Effector memory CD8-positive, alpha-beta T cell (primary cell): ENCODE measurements around the gene HGD.
A peak's percentile ranks its signal among the peaks of the same experiment; 100 is the strongest.
"Not testable (repeated sequence)": the region's sequence is repeated elsewhere in the genome, so short reads cannot be mapped to it uniquely, and the experiment has no call there.

Experiments
- ATAC-seq: fragments of 150-1000 bp; cut with Tn5 transposase; replicated peaks from 2 replicates; pipeline ENCODE4 v1.10.0; 2021; ENCODE audit warnings: mild to moderate bottlenecking, moderate library complexity
- DNase-seq, 3 experiments: peaks; one replicate each; pipeline ENCODE4 v3.0.0; 2021
- H3K27ac Mint-ChIP-seq, 2 donors: one replicate each; pipeline ENCODE4 v1.8.0; 2022; ENCODE audit warnings: mild to moderate bottlenecking in 2 of 2, mixed read lengths in 2 of 2, moderate library complexity in 2 of 2
- H3K27me3 Mint-ChIP-seq, 2 donors: one replicate each; pipeline ENCODE4 v1.8.0; 2022; ENCODE audit warnings: mixed read lengths in 2 of 2
- H3K36me3 Mint-ChIP-seq: one replicate; pipeline ENCODE4 v1.8.0; 2022; ENCODE audit warnings: mild to moderate bottlenecking, moderate library complexity, mixed read lengths; ENCODE audit not compliant: insufficient read depth
- H3K4me1 Mint-ChIP-seq, 2 donors: one replicate each; pipeline ENCODE4 v1.8.0; 2022; ENCODE audit warnings: low read depth in 2 of 2, mixed read lengths in 2 of 2
- H3K4me3 Mint-ChIP-seq, 2 donors: one replicate each; pipeline ENCODE4 v1.8.0; 2022; ENCODE audit warnings: mild to moderate bottlenecking in 2 of 2, mixed read lengths in 2 of 2, moderate library complexity in 2 of 2
- H3K9me3 Mint-ChIP-seq, 2 donors: one replicate each; pipeline ENCODE4 v1.8.0; 2022; ENCODE audit warnings: mixed read lengths in 2 of 2
- total RNA-seq, 9 experiments: gene quantifications; one replicate each; lab custom pipeline; 2026; lab: John Stamatoyannopoulos, UW

Gene HGD
- total RNA-seq: 0 to 3.0 (median 0.85) reads per million in 9 experiments

GRCh38 chr3:120682095-120682681, at the start of gene HGD:
HGD (minus strand) TSS chr3:120682239; CDS start chr3:120682111, 128 bp downstream.
- Mint-ChIP-seq H3K9me3 (peaks cover 0 to 3% of the 10 kb centered on the region in 2 donors), H3K4me3 (no peak within 1 kb of the TSS), H3K27ac (peak within 1 kb of the TSS in 1 of 2 donors; percentile 65), H3K27me3 (peaks cover 9 to 11% of the 10 kb centered on the region in 2 donors), H3K4me1 (peaks cover 0 to 2% of the 10 kb centered on the region in 2 donors), H3K36me3 (no peaks in the 10 kb centered on the region)
- ATAC-seq (no peak), DNase-seq (no peak)

DNA sequence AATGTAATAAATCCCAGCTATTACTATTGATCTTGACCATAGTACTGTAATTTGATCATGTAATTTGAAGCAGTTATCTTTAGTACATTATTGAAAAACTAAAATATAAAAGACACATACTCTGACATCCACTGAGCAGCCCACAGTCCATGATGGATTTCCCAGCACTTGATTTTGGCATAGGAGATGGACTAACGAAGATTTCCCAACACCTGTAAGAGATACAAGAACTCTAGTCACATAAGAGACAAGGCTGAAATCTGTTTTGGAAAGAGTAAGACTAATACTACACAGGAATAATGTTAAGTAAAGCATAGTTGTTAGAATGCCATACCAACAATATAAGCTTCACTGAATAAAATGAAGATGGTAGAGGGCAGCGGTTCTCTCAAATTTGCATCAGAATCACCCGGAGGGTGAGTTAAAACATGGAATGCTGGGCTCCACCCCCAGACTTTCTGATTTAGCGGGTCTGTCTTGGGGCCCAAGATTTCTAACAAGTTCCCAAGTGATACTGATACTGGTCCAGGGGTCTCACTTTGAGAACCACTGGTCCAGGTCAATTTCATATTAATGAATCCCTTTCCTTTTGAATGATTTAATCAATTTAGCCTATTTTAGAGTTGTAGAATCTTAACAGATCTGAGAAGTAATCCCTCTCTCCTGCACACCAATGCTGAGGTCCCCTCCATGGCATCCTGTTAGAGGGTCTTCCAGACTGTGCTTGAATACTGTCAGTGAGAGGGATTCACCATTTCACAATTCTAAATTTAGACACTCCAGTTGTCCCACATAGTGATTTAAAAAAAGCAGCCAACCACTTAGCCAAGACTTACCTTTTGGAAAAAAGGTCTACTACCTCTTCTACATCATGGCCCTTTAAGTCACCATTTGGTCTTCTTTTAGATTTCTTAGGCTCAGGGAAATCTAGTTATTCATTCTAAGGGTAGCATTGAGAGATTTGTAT, 48.8 kb upstream of the HGD start:
- Mint-ChIP-seq H3K9me3 (peaks cover 0 to 8% of the 10 kb centered on the region in 2 donors), H3K36me3 (peaks cover 11% of the 10 kb centered on the region), H3K4me3 (no peak overlapping the region), H3K4me1 (peaks cover 0 to 16% of the 10 kb centered on the region in 2 donors), H3K27ac (no peak overlapping the region), H3K27me3 (no peaks in the 10 kb centered on the region)
- DNase-seq: no peak
- no peak for ATAC-seq

GRCh38 chr3:120726791-120727190, 44.8 kb upstream of the HGD start:
- no peak overlapping the region for H3K4me3 Mint-ChIP-seq
- H3K27ac Mint-ChIP-seq: no peak overlapping the region
- DNase-seq: no peak
- peaks cover 11% of the 10 kb centered on the region for H3K36me3 Mint-ChIP-seq
- no peak for ATAC-seq
- no peaks in the 10 kb centered on the region for H3K9me3 Mint-ChIP-seq
- no peaks in the 10 kb centered on the region for H3K27me3 Mint-ChIP-seq
- H3K4me1 Mint-ChIP-seq: peaks cover 0 to 16% of the 10 kb centered on the region in 2 donors

DNA sequence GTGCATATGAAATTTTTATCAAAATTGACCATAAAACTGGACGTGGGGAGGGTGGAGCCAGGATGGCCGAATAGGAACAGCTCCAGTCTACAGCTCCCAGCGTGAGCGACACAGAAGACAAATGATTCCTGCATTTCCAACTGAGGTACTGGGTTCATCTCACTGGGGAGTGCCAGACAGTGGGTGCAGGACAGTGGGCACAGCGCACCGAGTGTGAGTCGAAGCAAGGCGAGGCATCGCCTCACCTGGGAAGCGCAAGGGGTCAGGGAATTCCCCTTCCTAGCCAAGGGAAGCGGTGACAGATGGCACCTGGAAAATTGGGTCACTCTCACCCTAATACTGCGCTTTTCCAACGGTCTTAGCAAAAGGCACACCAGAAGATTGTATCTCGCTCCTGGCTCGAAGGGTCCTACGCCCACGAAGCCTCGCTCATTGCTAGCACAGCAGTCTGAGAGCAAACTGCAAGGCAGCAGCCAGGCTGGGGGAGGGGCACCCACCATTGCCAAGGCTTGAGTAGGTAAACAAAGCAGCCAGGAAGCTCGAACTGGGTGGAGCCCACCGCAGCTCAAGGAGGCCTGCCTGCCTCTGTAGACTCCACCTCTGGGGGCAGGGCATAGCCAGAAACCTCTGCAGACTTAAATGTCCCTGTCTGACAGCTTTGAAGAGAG, 37.3 kb upstream of the HGD start:
- Mint-ChIP-seq H3K4me1 (peaks cover 24 to 29% of the 10 kb centered on the region in 2 donors), H3K4me3 (peak overlapping the region; percentile 74 to 75), H3K27ac (peak overlapping the region; percentile 2 to 8)
- not testable (repeated sequence) for H3K36me3 Mint-ChIP-seq, H3K9me3 Mint-ChIP-seq, H3K27me3 Mint-ChIP-seq
- DNase-seq: peak; percentile 69 to 72 (median 70)
- peak; percentile 91 for ATAC-seq

- ATAC-seq (no peak), DNase-seq (no peak)
- no peaks in the 10 kb centered on the region for H3K9me3 Mint-ChIP-seq
- H3K4me3 Mint-ChIP-seq: no peak overlapping the region
- peaks cover 5 to 8% of the 10 kb centered on the region in 2 donors for H3K4me1 Mint-ChIP-seq
- H3K27me3 Mint-ChIP-seq: no peaks in the 10 kb centered on the region
- H3K36me3 Mint-ChIP-seq: peaks cover 4% of the 10 kb centered on the region
- H3K27ac Mint-ChIP-seq: no peak overlapping the region
These were observed 31.2 kb upstream of the HGD start for GRCh38 chr3:120713262-120713661.

DNA sequence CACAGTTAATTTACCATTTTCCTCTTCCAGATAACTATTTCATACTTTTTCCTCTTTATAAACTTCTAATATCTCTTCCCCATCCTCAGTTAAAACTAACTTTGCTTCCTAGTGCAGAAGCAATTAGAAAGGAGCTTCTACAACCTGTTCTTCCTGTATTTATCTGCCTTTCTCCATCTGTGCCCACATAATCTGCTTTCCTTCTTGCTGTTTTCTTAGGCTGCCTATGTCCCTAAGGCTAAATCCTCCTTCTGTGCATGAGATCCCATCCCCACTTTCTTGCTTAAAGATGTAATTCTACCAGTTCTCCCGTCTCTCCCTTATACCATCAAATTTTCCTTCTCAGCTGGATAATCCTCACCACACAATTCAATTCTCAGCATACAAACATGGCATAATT, 28.3 kb upstream of the HGD start:
- Mint-ChIP-seq H3K9me3 (no peaks in the 10 kb centered on the region), H3K27me3 (no peaks in the 10 kb centered on the region), H3K4me3 (no peak overlapping the region), H3K27ac (no peak overlapping the region), H3K36me3 (peaks cover 4% of the 10 kb centered on the region), H3K4me1 (peaks cover 1 to 8% of the 10 kb centered on the region in 2 donors)
- ATAC-seq (no peak), DNase-seq (no peak)

DNA sequence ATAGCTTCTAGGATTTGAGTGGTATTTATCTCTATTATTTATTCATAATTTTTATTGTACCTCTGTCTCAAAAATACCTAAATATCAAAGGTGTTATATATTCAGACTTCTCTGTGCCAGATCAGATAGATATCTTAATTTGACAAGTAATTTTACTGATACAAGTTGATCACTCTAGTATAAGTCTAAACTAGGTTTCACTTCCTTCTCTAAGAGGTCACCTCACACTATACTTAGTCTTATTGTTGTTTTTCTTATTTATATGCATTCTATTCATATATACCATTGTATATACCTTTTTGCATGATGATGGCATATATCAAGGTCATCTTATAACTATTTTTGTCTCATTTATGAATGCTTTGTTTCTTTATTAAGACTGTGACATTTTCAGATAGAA, 26.4 kb upstream of the HGD start:
- no peak overlapping the region for H3K4me3 Mint-ChIP-seq
- H3K36me3 Mint-ChIP-seq: peaks cover 8% of the 10 kb centered on the region

GRCh38 chr3:120706950-120707349, 24.9 kb upstream of the HGD start:
- Mint-ChIP-seq H3K4me1 (peaks cover 0 to 4% of the 10 kb centered on the region in 2 donors), H3K27ac (peak overlapping the region in 1 of 2 donors; percentile 36)

More for the DNA sequence above, 26.4 kb upstream of the HGD start:
- ATAC-seq (no peak), DNase-seq (no peak)
- Mint-ChIP-seq H3K27me3 (no peaks in the 10 kb centered on the region), H3K27ac (no peak overlapping the region), H3K9me3 (no peaks in the 10 kb centered on the region), H3K4me1 (peaks cover 0 to 4% of the 10 kb centered on the region in 2 donors)

DNA sequence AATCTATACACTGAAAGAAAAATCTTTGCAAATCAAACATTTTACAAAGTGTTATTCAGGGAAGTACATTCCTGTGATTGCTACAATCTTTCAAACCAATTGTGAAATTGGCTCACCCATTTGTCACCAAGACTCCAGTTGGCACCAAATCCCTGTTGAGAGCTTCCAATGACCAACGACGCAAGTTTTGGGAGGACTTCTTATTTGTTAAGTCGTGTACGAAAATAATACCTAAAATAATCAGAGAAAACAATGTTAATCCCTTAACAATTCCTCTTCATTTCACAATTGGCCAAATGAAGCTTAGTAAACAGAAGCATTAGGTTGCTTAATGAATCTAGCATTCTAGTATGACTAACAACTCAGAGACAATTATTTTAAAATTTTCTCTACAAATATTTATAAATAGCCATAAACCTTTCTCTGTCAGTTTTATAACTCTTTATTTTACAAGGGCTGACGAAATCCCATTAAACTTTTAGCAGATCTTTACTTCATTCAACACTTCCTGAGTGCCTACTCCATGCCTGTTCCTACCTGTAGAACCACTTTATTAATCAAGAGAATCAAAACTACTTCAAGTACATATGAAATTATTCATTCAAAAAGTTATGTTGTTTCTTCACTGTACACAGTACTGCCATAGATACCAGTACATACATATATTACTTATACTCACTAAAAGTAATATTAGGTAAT, 24.0 kb upstream of the HGD start:
- H3K27ac Mint-ChIP-seq: no peak overlapping the region
- H3K36me3 Mint-ChIP-seq: peaks cover 11% of the 10 kb centered on the region
- ATAC-seq (no peak), DNase-seq (no peak)
- peaks cover 0 to 4% of the 10 kb centered on the region in 2 donors for H3K4me1 Mint-ChIP-seq
- no peaks in the 10 kb centered on the region for H3K27me3 Mint-ChIP-seq
- H3K4me3 Mint-ChIP-seq: no peak overlapping the region
- no peaks in the 10 kb centered on the region for H3K9me3 Mint-ChIP-seq

More at GRCh38 chr3:120706950-120707349, 24.9 kb upstream of the HGD start:
- no peaks in the 10 kb centered on the region for H3K27me3 Mint-ChIP-seq
- no peaks in the 10 kb centered on the region for H3K9me3 Mint-ChIP-seq
- no peak for ATAC-seq
- no peak for DNase-seq
- H3K4me3 Mint-ChIP-seq: no peak overlapping the region
- H3K36me3 Mint-ChIP-seq: peaks cover 11% of the 10 kb centered on the region

GRCh38 chr3:120699333-120699732, 17.3 kb upstream of the HGD start:
- H3K36me3 Mint-ChIP-seq: peaks cover 8% of the 10 kb centered on the region

GRCh38 chr3:120693439-120694171, 11.6 kb upstream of the HGD start:
- Mint-ChIP-seq H3K36me3 (peaks cover 10% of the 10 kb centered on the region), H3K27ac (no peak overlapping the region), H3K4me3 (no peak overlapping the region), H3K9me3 (no peaks in the 10 kb centered on the region), H3K27me3 (no peaks in the 10 kb centered on the region), H3K4me1 (no peaks in the 10 kb centered on the region)
- DNase-seq: no peak
- ATAC-seq: no peak

More at GRCh38 chr3:120699333-120699732, 17.3 kb upstream of the HGD start:
- Mint-ChIP-seq H3K4me3 (no peak overlapping the region), H3K27ac (no peak overlapping the region), H3K9me3 (no peaks in the 10 kb centered on the region), H3K27me3 (no peaks in the 10 kb centered on the region), H3K4me1 (no peaks in the 10 kb centered on the region)
- no peak for ATAC-seq
- DNase-seq: no peak

- DNase-seq (no peak), ATAC-seq (no peak)
- Mint-ChIP-seq H3K4me3 (no peak overlapping the region), H3K9me3 (no peaks in the 10 kb centered on the region), H3K36me3 (peaks cover 8% of the 10 kb centered on the region), H3K27ac (no peak overlapping the region), H3K4me1 (no peaks in the 10 kb centered on the region), H3K27me3 (no peaks in the 10 kb centered on the region)
These were observed 7.4 kb upstream of the HGD start for GRCh38 chr3:120689395-120689794.
